Fibroblast of skin of right quadriceps (primary cell): Measurements from ENCODE around the gene WIPF1.

Experiments used
- DNase-seq: peaks from one replicate; pipeline ENCODE4 v3.0.0-alpha.2; 2013

The WIPF1 gene

GRCh38 chr2:174594456-174594855, 3.1 kb downstream of the WIPF1 start:
- no peak for DNase-seq

- peak; percentile 87 for DNase-seq
These were observed 3.9 kb downstream of the WIPF1 start for GRCh38 chr2:174593574-174594203.

- no peak for DNase-seq
These were observed 4.6 kb downstream of the WIPF1 start for GRCh38 chr2:174593041-174593440.

- DNase-seq, result no peak
These were observed 5.9 kb downstream of the WIPF1 start for GRCh38 chr2:174591740-174592139.

- DNase-seq, result peak; percentile 32
These were observed 6.5 kb downstream of the WIPF1 start for GRCh38 chr2:174590928-174591648.

- no peak for DNase-seq
These were observed 7.3 kb downstream of the WIPF1 start for GRCh38 chr2:174590346-174590745.

GRCh38 chr2:174589334-174589733, 8.3 kb downstream of the WIPF1 start:
- DNase-seq, result no peak

- DNase-seq, result no peak
These were observed 9.1 kb downstream of the WIPF1 start for GRCh38 chr2:174588463-174588862.

- no peak for DNase-seq
These were observed 10.0 kb downstream of the WIPF1 start for GRCh38 chr2:174587579-174587978.

- DNase-seq, result peak; percentile 31
These were observed 10.9 kb downstream of the WIPF1 start for GRCh38 chr2:174586418-174587295.

GRCh38 chr2:174585657-174586252, 11.8 kb downstream of the WIPF1 start:
- DNase-seq, result no peak

- no peak for DNase-seq
These were observed 12.5 kb downstream of the WIPF1 start for GRCh38 chr2:174585146-174585545.

- no peak for DNase-seq
These were observed 16.1 kb downstream of the WIPF1 start for GRCh38 chr2:174581491-174581890.

- no peak for DNase-seq
These were observed 16.7 kb downstream of the WIPF1 start for GRCh38 chr2:174580951-174581350.

- DNase-seq, result peak; percentile 81
These were observed 19.5 kb downstream of the WIPF1 start for GRCh38 chr2:174577967-174578589.

GRCh38 chr2:174575124-174575776, 22.4 kb downstream of the WIPF1 start:
- no peak for DNase-seq

- no peak for DNase-seq
These were observed 22.9 kb downstream of the WIPF1 start for GRCh38 chr2:174574657-174575056.

- no peak for DNase-seq
These were observed 24.0 kb downstream of the WIPF1 start for GRCh38 chr2:174573621-174574081.

GRCh38 chr2:174572556-174572955, 25.0 kb downstream of the WIPF1 start:
- no peak for DNase-seq

GRCh38 chr2:174571669-174572323, 25.8 kb downstream of the WIPF1 start:
- no peak for DNase-seq

- no peak for DNase-seq
These were observed 27.2 kb downstream of the WIPF1 start for GRCh38 chr2:174570318-174570958.
